ENCODE data around the gene TRIM47. TPM values are rescaled to one million over a fixed set of nuclear protein-coding genes. Genes with fewer than 3 reads are reported as not detected.

TRIM47 gene
- total and polyA plus RNA-seq, 2 of the 13 experiments (the other 11 are each of a cell fraction or from before 2014, with no cell fraction given): 33.5 to 82.0 TPM

DNA sequence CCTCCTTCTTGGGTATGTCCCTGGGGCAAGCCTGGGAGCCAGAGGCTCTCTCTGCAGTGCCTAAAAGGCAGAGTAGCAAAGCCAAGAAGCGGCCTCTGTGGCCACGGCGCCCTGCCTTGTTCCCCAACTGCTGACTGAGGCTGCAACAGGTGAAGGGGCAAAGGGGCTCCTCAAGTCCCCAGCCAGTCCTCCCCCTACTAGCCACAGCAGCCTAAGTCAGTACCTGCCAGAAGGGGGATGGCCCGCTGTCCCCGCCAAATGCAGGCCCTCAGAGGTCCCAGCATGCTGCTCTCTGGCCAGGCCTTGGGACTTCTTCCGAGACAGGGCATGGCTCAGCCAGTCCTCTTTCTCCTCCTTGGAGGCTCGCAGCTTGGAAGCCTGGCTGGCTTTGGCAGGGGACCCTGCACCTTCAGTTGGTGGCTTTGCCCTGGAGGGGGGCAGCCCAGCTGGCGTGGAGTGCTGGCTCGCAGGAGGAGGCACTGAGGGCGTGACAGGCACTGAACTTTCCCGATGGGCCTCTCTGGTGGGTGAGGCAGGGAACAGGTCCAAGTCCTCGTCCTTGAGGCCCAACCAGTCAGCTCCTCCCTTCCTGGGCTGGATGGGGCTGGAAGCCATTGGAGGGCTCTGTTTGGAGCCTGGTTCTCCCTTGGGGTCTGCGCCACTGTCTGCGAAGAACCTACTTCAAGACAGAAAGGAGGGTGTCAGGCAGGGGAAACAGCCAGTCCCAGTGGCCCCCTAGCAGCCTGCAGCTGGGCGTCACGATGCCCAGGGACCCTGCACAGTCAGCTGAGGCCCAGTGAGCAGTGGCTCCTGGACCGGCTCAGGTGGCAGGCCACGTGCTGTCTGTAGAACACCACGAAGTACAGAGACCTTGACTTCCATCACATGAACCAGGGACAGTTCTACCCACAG lies 44.8 kb upstream of the TRIM47 start (continued):
- TF ChIP-seq, protein P1, sequence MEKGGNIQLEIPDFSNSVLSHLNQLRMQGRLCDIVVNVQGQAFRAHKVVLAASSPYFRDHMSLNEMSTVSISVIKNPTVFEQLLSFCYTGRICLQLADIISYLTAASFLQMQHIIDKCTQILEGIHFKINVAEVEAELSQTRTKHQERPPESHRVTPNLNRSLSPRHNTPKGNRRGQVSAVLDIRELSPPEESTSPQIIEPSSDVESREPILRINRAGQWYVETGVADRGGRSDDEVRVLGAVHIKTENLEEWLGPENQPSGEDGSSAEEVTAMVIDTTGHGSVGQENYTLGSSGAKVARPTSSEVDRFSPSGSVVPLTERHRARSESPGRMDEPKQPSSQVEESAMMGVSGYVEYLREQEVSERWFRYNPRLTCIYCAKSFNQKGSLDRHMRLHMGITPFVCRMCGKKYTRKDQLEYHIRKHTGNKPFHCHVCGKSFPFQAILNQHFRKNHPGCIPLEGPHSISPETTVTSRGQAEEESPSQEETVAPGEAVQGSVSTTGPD (CRISPR knock-in tag; IDR thresholded peaks at IDR 0.05): no peak
- no peak for TF ChIP-seq DR1 (CRISPR knock-in tag; IDR thresholded peaks at IDR 0.05)
- no peak for TF ChIP-seq HNF4G (IDR thresholded peaks at IDR 0.05; ENCODE audit: borderline replicate concordance, low read depth, low read length)
- TF ChIP-seq HNF4G (CRISPR knock-in tag; IDR thresholded peaks at IDR 0.05; ENCODE audit: borderline replicate concordance, low read depth): 0 out of 2 replicates have a peak, but pooled peaks have one; percentile 14
- TF ChIP-seq ZNF749 (CRISPR knock-in tag; IDR thresholded peaks at IDR 0.05; ENCODE audit: borderline replicate concordance): no peak
- no peak for TF ChIP-seq ZNF207 (IDR thresholded peaks at IDR 0.05; ENCODE audit: borderline replicate concordance)
- TF ChIP-seq GPN1 (CRISPR knock-in tag; IDR thresholded peaks at IDR 0.05; ENCODE audit: borderline replicate concordance): peak; percentile 53; the same call in 1 of the 2 replicates
- TF ChIP-seq, protein P2, sequence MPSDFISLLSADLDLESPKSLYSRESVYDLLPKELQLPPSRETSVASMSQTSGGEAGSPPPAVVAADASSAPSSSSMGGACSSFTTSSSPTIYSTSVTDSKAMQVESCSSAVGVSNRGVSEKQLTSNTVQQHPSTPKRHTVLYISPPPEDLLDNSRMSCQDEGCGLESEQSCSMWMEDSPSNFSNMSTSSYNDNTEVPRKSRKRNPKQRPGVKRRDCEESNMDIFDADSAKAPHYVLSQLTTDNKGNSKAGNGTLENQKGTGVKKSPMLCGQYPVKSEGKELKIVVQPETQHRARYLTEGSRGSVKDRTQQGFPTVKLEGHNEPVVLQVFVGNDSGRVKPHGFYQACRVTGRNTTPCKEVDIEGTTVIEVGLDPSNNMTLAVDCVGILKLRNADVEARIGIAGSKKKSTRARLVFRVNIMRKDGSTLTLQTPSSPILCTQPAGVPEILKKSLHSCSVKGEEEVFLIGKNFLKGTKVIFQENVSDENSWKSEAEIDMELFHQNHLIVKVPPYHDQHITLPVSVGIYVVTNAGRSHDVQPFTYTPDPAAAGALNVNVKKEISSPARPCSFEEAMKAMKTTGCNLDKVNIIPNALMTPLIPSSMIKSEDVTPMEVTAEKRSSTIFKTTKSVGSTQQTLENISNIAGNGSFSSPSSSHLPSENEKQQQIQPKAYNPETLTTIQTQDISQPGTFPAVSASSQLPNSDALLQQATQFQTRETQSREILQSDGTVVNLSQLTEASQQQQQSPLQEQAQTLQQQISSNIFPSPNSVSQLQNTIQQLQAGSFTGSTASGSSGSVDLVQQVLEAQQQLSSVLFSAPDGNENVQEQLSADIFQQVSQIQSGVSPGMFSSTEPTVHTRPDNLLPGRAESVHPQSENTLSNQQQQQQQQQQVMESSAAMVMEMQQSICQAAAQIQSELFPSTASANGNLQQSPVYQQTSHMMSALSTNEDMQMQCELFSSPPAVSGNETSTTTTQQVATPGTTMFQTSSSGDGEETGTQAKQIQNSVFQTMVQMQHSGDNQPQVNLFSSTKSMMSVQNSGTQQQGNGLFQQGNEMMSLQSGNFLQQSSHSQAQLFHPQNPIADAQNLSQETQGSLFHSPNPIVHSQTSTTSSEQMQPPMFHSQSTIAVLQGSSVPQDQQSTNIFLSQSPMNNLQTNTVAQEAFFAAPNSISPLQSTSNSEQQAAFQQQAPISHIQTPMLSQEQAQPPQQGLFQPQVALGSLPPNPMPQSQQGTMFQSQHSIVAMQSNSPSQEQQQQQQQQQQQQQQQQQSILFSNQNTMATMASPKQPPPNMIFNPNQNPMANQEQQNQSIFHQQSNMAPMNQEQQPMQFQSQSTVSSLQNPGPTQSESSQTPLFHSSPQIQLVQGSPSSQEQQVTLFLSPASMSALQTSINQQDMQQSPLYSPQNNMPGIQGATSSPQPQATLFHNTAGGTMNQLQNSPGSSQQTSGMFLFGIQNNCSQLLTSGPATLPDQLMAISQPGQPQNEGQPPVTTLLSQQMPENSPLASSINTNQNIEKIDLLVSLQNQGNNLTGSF (CRISPR knock-in tag; IDR thresholded peaks at IDR 0.05): 0 out of 2 replicates have a peak, but pooled peaks have one; percentile 66
- no peak for TF ChIP-seq KDM6A (CRISPR knock-in tag; IDR thresholded peaks at IDR 0.05; ENCODE audit: low read depth)
- TF ChIP-seq, protein P3, sequence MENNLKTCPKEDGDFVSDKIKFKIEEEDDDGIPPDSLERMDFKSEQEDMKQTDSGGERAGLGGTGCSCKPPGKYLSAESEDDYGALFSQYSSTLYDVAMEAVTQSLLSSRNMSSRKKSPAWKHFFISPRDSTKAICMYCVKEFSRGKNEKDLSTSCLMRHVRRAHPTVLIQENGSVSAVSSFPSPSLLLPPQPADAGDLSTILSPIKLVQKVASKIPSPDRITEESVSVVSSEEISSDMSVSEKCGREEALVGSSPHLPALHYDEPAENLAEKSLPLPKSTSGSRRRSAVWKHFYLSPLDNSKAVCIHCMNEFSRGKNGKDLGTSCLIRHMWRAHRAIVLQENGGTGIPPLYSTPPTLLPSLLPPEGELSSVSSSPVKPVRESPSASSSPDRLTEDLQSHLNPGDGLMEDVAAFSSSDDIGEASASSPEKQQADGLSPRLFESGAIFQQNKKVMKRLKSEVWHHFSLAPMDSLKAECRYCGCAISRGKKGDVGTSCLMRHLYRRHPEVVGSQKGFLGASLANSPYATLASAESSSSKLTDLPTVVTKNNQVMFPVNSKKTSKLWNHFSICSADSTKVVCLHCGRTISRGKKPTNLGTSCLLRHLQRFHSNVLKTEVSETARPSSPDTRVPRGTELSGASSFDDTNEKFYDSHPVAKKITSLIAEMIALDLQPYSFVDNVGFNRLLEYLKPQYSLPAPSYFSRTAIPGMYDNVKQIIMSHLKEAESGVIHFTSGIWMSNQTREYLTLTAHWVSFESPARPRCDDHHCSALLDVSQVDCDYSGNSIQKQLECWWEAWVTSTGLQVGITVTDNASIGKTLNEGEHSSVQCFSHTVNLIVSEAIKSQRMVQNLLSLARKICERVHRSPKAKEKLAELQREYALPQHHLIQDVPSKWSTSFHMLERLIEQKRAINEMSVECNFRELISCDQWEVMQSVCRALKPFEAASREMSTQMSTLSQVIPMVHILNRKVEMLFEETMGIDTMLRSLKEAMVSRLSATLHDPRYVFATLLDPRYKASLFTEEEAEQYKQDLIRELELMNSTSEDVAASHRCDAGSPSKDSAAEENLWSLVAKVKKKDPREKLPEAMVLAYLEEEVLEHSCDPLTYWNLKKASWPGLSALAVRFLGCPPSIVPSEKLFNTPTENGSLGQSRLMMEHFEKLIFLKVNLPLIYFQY (CRISPR knock-in tag; IDR thresholded peaks at IDR 0.05; ENCODE audit: borderline replicate concordance): no peak
- no peak for TF ChIP-seq ZNF746 (CRISPR knock-in tag; IDR thresholded peaks at IDR 0.05)
- TF ChIP-seq TEAD3 (CRISPR knock-in tag; optimal IDR thresholded peaks at IDR 0.05; ENCODE audit: borderline replicate concordance): peak; percentile 25
- TF ChIP-seq JDP2 (CRISPR knock-in tag; IDR thresholded peaks at IDR 0.05; ENCODE audit: borderline replicate concordance): no peak
- peak; percentile 71 for TF ChIP-seq ZFX (CRISPR knock-in tag; IDR thresholded peaks at IDR 0.05; ENCODE audit: low read depth)
- no peak for TF ChIP-seq SOX6 (IDR thresholded peaks at IDR 0.05)
- 0 out of 2 replicates have a peak, but pooled peaks have one; percentile 32 for TF ChIP-seq SOX6 (CRISPR knock-in tag; IDR thresholded peaks at IDR 0.05)
- no peak for TF ChIP-seq CEBPB (IDR thresholded peaks at IDR 0.05; ENCODE audit: borderline replicate concordance, low read depth, low read length)
- 0 out of 2 replicates have a peak, but pooled peaks have one; percentile 41 for TF ChIP-seq ZNF251 (CRISPR knock-in tag; IDR thresholded peaks at IDR 0.05)
- no peak for TF ChIP-seq ZMAT3 (CRISPR knock-in tag; conservative IDR thresholded peaks at IDR 0.05)

Data from HepG2 (cell line).